HG03039 (cell line): ENCODE data around the gene NAIF1.
"Not testable (repeated sequence)": the region's sequence is repeated elsewhere in the genome, so short reads cannot be mapped to it uniquely, and the experiment has no call there.

ENCODE experiments used
- ATAC-seq: cut with Tn5 transposase; IDR thresholded peaks from one replicate; pipeline ENCODE4 v1.9.1; 2021; ENCODE audit warnings: mild to moderate bottlenecking, moderate library complexity; ENCODE audit not compliant: unreplicated experiment

Gene NAIF1

DNA sequence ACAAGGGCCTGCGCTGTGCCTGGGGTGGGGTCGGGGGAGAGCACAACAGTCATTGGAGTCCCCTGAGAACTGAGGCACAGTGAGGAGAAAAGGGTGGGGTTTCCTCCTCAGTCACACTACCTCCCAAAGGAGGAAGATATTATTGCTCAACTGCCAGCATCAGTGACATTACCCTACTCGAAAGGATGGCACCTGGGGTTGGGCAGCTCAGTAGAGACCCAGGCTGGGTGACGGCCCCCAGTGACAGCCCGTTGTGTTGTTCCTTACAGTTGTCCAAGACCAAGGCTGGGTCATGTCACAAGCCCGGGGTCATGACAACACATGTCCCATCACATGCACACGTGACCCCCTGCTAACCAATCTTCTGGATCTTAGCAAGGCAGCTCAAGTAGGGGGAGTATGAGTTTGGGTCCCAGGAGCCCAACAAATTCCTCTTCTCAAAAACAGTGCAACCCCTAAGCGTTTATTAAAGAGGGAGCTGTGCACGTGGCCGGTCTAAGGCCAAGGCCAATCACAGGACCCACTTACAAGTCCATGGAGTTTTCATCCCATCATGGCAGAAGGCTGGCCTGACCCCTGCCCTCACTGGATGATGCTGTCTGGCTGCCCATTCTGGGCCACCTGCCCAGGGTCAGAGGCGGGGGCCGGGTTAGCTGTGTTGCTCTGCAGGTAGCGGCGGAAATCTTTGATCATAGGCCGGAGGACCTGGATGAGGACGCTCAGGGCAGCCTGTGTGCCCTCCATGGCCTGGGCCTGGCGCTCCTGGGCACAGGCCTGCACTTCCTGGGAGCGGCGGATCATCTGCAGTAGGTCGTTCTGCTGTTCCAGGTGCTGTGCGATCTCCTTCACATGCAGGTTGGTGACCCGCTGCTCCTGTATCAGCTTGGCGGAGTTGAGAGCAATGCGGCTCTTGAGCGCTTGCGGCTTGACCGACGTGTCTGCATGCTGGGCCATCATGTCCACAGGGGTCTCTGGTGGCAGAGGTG, 4.0 kb downstream of the NAIF1 start:
- ATAC-seq: no peak

DNA sequence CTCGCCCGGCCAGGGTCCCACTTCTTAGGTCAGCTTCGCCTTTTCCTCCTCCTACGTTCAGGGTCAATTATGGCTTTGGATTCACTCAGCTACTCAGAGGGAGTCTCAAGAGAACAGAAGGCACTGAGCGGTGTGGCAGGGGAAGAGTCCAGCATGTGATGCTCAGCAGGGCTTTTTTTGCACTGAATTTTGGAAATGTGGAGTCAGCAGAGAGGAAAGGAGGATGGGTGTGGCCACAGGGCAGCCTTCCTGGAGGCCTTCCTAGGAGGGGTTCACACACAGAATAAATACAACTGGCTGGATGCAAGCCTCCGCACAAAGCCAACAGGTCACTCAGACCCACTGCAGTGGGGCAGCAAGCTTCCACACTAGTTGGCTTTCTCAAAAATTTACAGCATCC, 4.8 kb downstream of the NAIF1 start:
- no peak for ATAC-seq

DNA sequence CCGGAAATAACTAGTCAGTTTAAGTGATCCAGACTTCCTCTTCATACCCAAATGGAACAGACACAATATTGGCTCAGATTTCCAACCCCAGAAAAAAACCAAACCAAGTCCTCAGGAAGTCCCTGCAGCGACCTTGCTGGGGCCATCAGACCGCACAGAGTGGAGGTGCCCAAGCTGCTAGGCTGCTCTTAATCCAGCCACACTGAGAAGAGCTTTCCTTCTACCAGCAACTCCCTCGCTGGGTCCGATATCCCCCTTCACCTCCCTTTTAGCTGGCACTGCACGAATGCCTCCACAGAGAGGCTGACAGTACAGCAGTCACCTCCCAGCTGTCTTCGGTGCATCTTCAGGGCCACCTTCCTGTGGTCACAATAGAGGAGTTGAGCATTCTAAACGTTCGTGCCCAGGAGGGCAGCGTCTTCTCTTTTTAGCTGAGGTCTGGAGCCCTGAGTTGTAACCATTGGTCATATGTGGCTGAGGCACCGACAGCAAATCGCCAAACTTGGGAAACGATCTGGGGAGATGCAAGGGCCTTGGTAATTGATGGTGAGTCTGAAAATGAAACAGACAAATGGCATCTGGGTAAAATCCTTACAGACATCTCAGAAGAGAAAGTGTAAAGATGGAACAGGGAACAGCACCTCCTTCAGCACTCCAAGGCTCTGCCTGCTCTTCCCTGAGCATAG, 5.7 kb downstream of the NAIF1 start:
- ATAC-seq: no peak

DNA sequence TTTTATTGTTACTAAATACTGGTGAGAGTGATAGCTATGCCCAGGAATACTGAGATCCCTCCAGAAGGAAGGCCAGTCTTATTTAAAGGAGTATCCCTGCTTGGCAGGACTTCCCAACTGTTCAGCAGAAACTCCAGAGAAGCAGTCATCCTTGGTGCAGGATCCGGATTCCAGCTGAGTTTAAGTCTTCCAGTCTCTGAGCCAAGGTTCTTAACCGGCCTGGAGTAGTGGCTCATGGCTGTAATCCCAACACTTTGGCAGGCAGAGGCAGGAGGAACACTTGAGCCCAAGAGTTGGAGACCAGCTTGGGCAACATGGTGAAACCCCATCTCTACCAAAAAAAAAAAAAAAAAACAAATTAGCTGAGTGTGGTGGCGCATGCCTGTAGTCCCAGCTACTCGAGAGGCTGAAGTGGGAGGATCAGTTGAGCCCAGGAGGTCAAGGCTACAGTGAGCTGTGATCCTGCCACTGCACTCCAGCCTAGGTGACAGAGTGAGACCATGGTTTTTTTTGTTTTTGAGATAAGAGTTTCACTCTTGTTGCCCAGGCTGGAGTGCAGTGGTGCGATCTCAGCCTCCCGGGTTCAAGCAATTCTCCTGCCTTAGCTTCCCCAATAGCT, 7.6 kb downstream of the NAIF1 start:
- ATAC-seq: no peak

GRCh38 chr9:128057724-128058409, 9.3 kb downstream of the NAIF1 start:
- no peak for ATAC-seq

DNA sequence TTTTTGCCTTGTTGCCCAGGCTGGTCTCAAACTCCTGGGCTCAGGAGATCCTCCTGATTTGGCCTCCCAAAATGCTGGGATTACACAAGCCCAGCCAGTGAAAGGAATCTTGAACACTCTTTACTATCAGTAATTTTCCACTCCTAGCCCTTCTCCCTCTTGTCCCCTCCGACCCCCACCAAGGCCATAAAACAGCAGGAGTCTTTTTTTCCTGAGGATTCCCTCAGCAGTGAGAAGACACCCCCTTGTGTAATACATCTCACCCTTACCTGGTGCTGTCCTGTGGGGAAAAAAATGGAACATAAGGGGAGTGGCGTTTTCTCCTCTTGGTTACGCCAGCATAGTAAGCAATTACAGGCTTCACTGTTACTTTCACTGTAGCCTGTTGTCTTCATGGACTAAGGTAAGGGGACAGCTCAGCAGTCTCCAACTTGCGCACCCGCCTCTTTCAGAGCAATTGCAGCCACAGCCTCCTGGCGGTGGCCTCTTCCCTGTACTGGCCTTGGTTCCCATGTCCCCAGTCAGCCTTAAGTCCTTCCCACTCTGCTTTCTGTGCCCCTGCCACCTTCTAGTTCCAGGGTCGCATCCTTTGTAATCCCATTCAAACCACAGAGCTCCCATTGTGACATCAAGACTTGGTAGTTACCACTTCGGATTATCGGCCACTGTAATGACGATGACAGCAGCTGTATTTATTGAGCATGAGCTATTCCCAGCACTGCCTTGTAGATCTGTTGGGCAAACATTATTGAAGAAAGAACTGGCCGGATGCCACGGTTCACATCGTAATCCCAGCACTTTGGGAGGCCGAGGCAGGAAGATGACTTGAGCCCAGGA, 10.0 kb downstream of the NAIF1 start:
- ATAC-seq: no peak

- ATAC-seq: no peak
Measured at GRCh38 chr9:128056086-128056485, 11.0 kb downstream of the NAIF1 start.

DNA sequence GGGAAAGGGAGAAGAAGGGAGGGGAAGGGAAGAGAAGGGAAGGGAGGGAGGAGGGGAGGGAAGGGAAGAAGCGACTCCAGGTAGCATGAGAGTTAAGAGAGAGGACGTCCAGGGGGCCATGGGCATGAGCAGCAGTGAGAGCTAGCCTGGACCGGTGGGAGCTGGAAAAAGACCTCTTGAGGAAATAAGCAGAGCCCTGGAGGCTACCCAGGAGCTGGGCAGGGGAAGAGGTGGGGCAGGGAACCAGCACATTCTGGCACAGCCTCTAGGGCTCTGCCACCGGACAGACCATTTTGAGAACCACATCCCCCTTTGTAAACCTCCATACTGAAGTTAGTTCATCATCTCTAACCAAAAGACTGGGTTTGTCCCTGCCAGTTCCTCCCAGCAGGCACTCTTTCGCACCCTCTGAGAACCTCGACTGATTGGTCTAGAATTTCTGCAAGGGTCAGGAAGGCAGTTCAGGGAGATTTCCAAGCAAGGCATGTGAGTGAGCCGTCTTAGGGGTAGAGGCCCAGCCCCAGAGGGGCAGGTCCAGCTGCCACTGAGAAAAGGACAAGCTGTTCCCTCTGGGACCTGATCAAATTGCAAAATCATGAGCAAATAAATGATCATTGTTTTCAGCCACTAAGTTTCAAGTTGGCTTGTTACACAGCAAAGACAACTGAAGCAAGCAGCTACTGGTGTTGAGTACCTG, 11.6 kb downstream of the NAIF1 start:
- ATAC-seq: no peak

DNA sequence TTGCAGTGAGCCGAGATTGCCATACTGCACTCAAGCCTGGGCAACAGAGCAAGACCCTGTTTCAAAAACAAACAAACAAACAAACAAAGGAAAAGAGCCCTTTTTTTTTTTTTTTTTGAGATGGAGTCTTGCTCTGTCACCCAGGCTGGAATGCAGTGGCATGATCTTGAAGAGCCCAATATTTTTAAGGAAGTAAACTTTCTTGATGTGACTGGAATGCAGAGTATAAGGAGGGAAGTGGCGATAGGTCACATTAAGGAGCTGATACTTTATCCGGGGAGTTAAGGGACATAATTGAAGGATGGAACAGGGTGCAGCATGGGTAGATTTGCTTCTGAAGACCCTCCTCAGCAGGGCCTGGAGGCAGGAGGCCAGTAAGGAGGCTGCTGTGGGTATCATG, 13.0 kb downstream of the NAIF1 start:
- no peak for ATAC-seq

DNA sequence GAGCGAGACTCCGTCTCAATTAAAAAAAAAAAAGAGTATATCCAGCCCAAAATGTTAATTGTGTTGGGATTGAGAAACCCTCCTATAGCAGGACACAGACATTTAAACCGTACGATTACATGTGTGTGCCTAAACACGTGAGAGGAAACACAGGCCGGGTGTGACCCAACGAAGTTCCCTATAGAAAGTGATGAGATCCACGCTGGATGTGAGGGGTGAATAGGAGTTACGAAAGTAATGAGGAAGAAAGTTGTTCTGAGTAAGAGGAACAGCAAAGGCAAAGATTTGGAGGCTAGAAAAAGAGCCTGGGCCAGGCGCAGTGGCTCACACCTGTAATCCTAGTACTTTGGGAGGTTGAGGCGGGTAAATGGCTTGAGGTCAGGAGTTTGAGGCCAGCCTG, 13.6 kb downstream of the NAIF1 start:
- ATAC-seq: no peak

DNA sequence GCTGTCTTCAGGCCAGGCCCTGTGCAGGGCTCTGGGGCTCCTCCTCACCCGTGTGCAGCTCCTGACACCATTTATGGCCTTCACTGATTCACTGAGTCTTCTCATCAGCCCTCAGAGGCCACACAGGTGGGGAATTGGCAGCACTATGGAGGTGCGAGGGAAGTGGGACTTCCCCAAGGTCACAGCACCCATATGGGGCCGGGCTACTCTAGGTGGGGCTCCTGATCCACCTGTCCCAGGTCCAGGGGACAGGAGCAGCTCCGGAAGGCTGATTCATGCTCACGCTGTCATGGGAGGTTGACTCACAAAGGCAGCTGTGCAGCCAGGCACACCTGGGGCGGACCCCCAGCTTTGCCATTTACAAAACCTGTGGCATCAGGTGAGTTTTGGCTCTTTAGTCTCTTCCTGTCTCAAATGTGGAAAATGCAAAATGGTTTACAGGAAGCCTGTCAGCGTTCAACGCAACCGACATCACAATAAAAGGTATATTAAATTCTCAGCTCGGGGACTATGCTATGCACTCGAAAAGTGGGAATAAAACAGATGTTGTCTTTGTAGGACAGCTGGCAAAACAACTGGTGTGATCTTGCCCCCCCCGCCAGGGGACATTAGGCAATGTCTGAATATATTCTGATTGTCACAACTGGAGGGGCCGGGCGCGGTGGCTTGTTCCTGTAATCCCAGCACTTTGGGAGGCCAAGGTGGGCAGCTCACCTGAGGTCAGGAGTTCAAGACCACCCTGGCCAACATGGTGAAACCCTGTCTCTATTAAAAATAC, 15.0 kb downstream of the NAIF1 start:
- ATAC-seq: no peak

DNA sequence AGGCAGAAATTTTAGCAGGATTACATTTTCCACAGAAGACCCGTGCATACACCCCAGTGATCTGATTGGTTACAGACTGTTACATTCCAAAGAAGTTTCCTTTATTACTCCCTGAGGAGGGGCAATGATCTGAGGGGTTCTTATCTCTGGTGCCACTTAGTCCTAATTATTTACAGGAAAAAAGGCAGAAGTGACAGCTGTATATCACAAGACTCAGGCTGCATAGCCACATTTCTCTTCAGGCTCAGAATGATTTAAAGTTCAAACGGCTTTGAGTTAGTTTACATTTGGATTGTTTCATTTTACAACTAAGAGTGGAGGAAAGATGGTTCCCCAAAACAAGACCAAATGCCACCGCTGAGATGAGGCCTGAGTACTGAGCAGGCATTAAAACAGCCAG, 17.3 kb downstream of the NAIF1 start:
- ATAC-seq: no peak

- ATAC-seq: no peak
Measured at GRCh38 chr9:128048663-128049062, 18.5 kb downstream of the NAIF1 start.

DNA sequence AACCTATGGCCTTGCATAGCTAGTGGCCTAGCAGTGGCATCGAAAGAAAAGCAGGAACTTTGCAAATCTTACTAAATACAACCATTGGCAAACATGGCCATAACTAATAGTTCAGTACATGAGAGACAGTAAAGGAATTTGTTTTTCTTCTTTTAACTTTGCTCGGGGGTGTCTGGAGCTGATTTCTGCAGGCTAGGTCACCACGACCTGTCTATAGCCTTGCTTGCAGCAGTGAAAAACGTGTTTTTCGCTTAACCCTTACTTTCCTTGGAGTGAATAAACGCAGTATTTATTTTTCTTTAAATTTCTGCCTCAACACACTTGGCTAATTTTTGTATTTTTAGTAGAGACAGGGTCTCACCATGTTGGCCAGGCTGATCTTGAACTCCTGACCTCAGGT, 19.9 kb downstream of the NAIF1 start:
- ATAC-seq: no peak

GRCh38 chr9:128045831-128046230, 21.3 kb downstream of the NAIF1 start:
- ATAC-seq: no peak

- not testable (repeated sequence) for ATAC-seq
Measured at GRCh38 chr9:128045409-128045808, 21.7 kb downstream of the NAIF1 start.

GRCh38 chr9:128043467-128043868, 23.7 kb downstream of the NAIF1 start:
- no peak for ATAC-seq

GRCh38 chr9:128042043-128042442, 25.1 kb downstream of the NAIF1 start:
- no peak for ATAC-seq

DNA sequence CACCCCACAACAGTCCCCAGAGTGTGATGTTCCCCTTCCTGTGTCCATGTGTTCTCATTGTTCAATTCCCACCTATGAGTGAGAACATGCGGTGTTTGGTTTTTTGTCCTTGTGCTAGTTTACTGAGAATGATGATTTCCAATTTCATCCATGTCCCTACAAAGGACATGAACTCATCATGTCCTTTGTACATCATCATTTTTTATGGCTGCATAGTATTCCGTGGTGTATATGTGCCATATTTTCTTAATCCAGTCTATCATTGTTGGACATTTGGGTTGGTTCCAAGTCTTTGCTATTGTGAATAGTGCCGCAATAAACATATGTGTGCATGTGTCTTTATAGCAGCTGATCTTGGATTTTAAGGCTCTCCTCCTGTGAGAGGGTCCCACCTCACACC, 26.3 kb downstream of the NAIF1 start:
- not testable (repeated sequence) for ATAC-seq
